HEK293 (cell line): ENCODE results near the gene DRICH1.

Experiments used
- CTCF ChIA-PET: fragments of 350-600 bp; formaldehyde crosslinking; extraction: SDS; loops from one replicate; lab custom pipeline; 2021; ENCODE audit warnings: antibody characterized with exemption; lab: Yijun Ruan, JAX
- POLR2A ChIA-PET: fragments of 300-600 bp; formaldehyde crosslinking; extraction: SDS; loops from one replicate; lab custom pipeline; 2020; ENCODE audit warnings: antibody characterized with exemption, inconsistent platforms; lab: Yijun Ruan, JAX
- H3K27ac ChIP-seq: fragments of 200-500 bp; sonication (Bioruptor generic); 2 replicates; pipeline ENCODE4 v1.5.1; 2014; ENCODE audit warnings: low read depth, low read length, control low read depth, inconsistent platforms; ENCODE audit errors: extremely low read depth
- H3K36me3 ChIP-seq, 2 experiments: fragments of 200-500 bp in 1 of 2; sonication (Bioruptor generic) in 1 of 2; 1 replicate in 1 of 2; 2 replicates in 1 of 2; pipeline ENCODE4 v1.5.1; 2014 to 2017; ENCODE audit warnings: inconsistent platforms in 2 of 2, low read length in 2 of 2; ENCODE audit not compliant: control insufficient read depth in 2 of 2, insufficient read depth in 1 of 2
- H3K4me1 ChIP-seq: fragments of 200-500 bp; sonication (Bioruptor generic); 2 replicates; pipeline ENCODE4 v1.5.1; 2014; ENCODE audit warnings: mild to moderate bottlenecking, low read length, inconsistent platforms; ENCODE audit not compliant: control insufficient read depth, insufficient read depth
- H3K4me3 ChIP-seq: 2 replicates; pipeline ENCODE4 v1.5.1; 2011; ENCODE audit warnings: low read depth, mild to moderate bottlenecking, control low read depth, low read length, moderate library complexity
- H3K9me3 ChIP-seq: fragments of 200-500 bp; sonication (Bioruptor generic); 2 replicates; pipeline ENCODE4 v1.5.1; 2014; ENCODE audit warnings: low read depth, low read length, inconsistent platforms; ENCODE audit not compliant: control insufficient read depth, insufficient read depth
- GFI1B ChIP-seq: fragments of 450-650 bp; formaldehyde crosslinking; IDR thresholded peaks from 2 replicates; pipeline ENCODE4 v1.5.1; 2016; ENCODE audit warnings: missing biosample characterization, missing genetic modification characterization
- GLI4 ChIP-seq: fragments of 450-650 bp; formaldehyde crosslinking; IDR thresholded peaks from 2 replicates; pipeline ENCODE4 v1.5.1; 2016; ENCODE audit warnings: missing biosample characterization, missing genetic modification characterization
- IKZF3 ChIP-seq: fragments of 450-650 bp; IDR thresholded peaks from 2 replicates; pipeline ENCODE4 v1.5.0; 2018; ENCODE audit warnings: missing biosample characterization, mild to moderate bottlenecking, missing genetic modification characterization, moderate library complexity
- KLF7 ChIP-seq: fragments of 450-650 bp; formaldehyde crosslinking; IDR thresholded peaks from 2 replicates; pipeline ENCODE4 v1.5.1; 2016; ENCODE audit warnings: missing biosample characterization, missing genetic modification characterization, borderline replicate concordance
- MZF1 ChIP-seq: fragments of 450-650 bp; formaldehyde crosslinking; IDR thresholded peaks from 2 replicates; pipeline ENCODE4 v1.5.1; 2017; ENCODE audit warnings: missing biosample characterization, missing genetic modification characterization, borderline replicate concordance
- OSR2 ChIP-seq: fragments of 450-650 bp; formaldehyde crosslinking; IDR thresholded peaks from 2 replicates; pipeline ENCODE4 v1.5.1; 2016; ENCODE audit warnings: missing biosample characterization, missing genetic modification characterization
- TRIM28 ChIP-seq: IDR thresholded peaks from 2 replicates; pipeline ENCODE4 v1.6.1; 2011; ENCODE audit warnings: low read length, control low read depth, borderline replicate concordance
- YY1 ChIP-seq: fragments of 450-650 bp; formaldehyde crosslinking; IDR thresholded peaks from 2 replicates; pipeline ENCODE4 v1.5.1; 2018; ENCODE audit warnings: missing biosample characterization, missing genetic modification characterization
- ZBTB20 ChIP-seq: fragments of 450-650 bp; formaldehyde crosslinking; IDR thresholded peaks from 2 replicates; pipeline ENCODE4 v1.5.1; 2016; ENCODE audit warnings: missing biosample characterization, missing genetic modification characterization
- ZBTB21 ChIP-seq: fragments of 450-650 bp; formaldehyde crosslinking; IDR thresholded peaks from 2 replicates; pipeline ENCODE4 v1.5.1; 2017; ENCODE audit warnings: missing biosample characterization, missing genetic modification characterization
- ZFP41 ChIP-seq: fragments of 450-650 bp; formaldehyde crosslinking; IDR thresholded peaks from 2 replicates; pipeline ENCODE4 v1.5.1; 2016; ENCODE audit warnings: missing biosample characterization, missing genetic modification characterization, borderline replicate concordance
- ZNF10 ChIP-seq: fragments of 450-650 bp; formaldehyde crosslinking; IDR thresholded peaks from 2 replicates; pipeline ENCODE4 v1.5.1; 2017; ENCODE audit warnings: missing biosample characterization, missing genetic modification characterization
- ZNF133 ChIP-seq: fragments of 450-650 bp; formaldehyde crosslinking; IDR thresholded peaks from 2 replicates; pipeline ENCODE4 v1.5.1; 2016; ENCODE audit warnings: missing biosample characterization, missing genetic modification characterization
- ZNF140 ChIP-seq: fragments of 450-650 bp; formaldehyde crosslinking; IDR thresholded peaks from 2 replicates; pipeline ENCODE4 v1.5.1; 2016; ENCODE audit warnings: missing biosample characterization, missing genetic modification characterization
- ZNF175 ChIP-seq: fragments of 450-650 bp; formaldehyde crosslinking; IDR thresholded peaks from 2 replicates; pipeline ENCODE4 v1.5.1; 2016; ENCODE audit warnings: missing biosample characterization, missing genetic modification characterization
- ZNF23 ChIP-seq: fragments of 450-650 bp; formaldehyde crosslinking; IDR thresholded peaks from 2 replicates; pipeline ENCODE4 v1.5.1; 2016; ENCODE audit warnings: missing biosample characterization, missing genetic modification characterization, borderline replicate concordance
- ZNF366 ChIP-seq: fragments of 450-650 bp; formaldehyde crosslinking; conservative IDR thresholded peaks from 2 replicates; pipeline ENCODE4 v1.5.1; 2016; ENCODE audit warnings: missing biosample characterization, missing genetic modification characterization
- ZNF416 ChIP-seq: fragments of 450-650 bp; formaldehyde crosslinking; IDR thresholded peaks from 2 replicates; pipeline ENCODE4 v1.5.1; 2016; ENCODE audit warnings: missing biosample characterization, missing genetic modification characterization
- ZNF521 ChIP-seq: fragments of 450-650 bp; formaldehyde crosslinking; IDR thresholded peaks from 2 replicates; pipeline ENCODE4 v1.5.1; 2017; ENCODE audit warnings: missing biosample characterization, mild to moderate bottlenecking, missing genetic modification characterization
- ZNF623 ChIP-seq: fragments of 450-650 bp; formaldehyde crosslinking; IDR thresholded peaks from 2 replicates; pipeline ENCODE4 v1.5.1; 2016; ENCODE audit warnings: missing biosample characterization, missing genetic modification characterization
- ZNF624 ChIP-seq: fragments of 450-650 bp; formaldehyde crosslinking; IDR thresholded peaks from 2 replicates; pipeline ENCODE4 v1.5.1; 2017; ENCODE audit warnings: missing biosample characterization, missing genetic modification characterization
- ZNF629 ChIP-seq: fragments of 450-650 bp; formaldehyde crosslinking; IDR thresholded peaks from 2 replicates; pipeline ENCODE4 v1.5.1; 2017; ENCODE audit warnings: missing biosample characterization, missing genetic modification characterization
- ZNF660 ChIP-seq: fragments of 450-650 bp; IDR thresholded peaks from 2 replicates; pipeline ENCODE4 v1.5.1; 2018; ENCODE audit warnings: missing biosample characterization, mild to moderate bottlenecking, missing genetic modification characterization
- ZNF707 ChIP-seq: fragments of 450-650 bp; formaldehyde crosslinking; IDR thresholded peaks from 2 replicates; pipeline ENCODE4 v1.5.1; 2016; ENCODE audit warnings: missing biosample characterization, missing genetic modification characterization
- ZNF747 ChIP-seq: fragments of 450-650 bp; formaldehyde crosslinking; IDR thresholded peaks from 2 replicates; pipeline ENCODE4 v1.5.1; 2016; ENCODE audit warnings: missing biosample characterization, missing genetic modification characterization
- ZNF776 ChIP-seq: fragments of 450-650 bp; formaldehyde crosslinking; IDR thresholded peaks from 2 replicates; pipeline ENCODE4 v1.5.0; 2017; ENCODE audit warnings: missing biosample characterization, missing genetic modification characterization, borderline replicate concordance
- ZNF791 ChIP-seq: fragments of 450-650 bp; formaldehyde crosslinking; IDR thresholded peaks from 2 replicates; pipeline ENCODE4 v1.5.1; 2016; ENCODE audit warnings: missing biosample characterization, missing genetic modification characterization
- ZNF837 ChIP-seq: fragments of 450-650 bp; formaldehyde crosslinking; IDR thresholded peaks from 2 replicates; pipeline ENCODE4 v1.5.1; 2016; ENCODE audit warnings: missing biosample characterization, missing genetic modification characterization
- TF ChIP-seq, protein P1 (sequence below): fragments of 450-650 bp; formaldehyde crosslinking; IDR thresholded peaks from 2 replicates; pipeline ENCODE4 v1.5.1; 2016; ENCODE audit warnings: missing biosample characterization, missing genetic modification characterization
- TF ChIP-seq, protein P2 (sequence below): fragments of 450-650 bp; formaldehyde crosslinking; IDR thresholded peaks from 2 replicates; pipeline ENCODE4 v1.5.1; 2016; ENCODE audit warnings: missing biosample characterization, missing genetic modification characterization
- TF ChIP-seq, protein P3 (sequence below): fragments of 450-650 bp; formaldehyde crosslinking; IDR thresholded peaks from 2 replicates; pipeline ENCODE4 v1.5.1; 2016; ENCODE audit warnings: missing biosample characterization, missing genetic modification characterization
- TF ChIP-seq, protein P4 (sequence below): fragments of 450-650 bp; formaldehyde crosslinking; IDR thresholded peaks from 2 replicates; pipeline ENCODE4 v1.5.1; 2016; ENCODE audit warnings: missing biosample characterization, missing genetic modification characterization, low read depth
- TF ChIP-seq, protein P5 (sequence below): fragments of 450-650 bp; formaldehyde crosslinking; IDR thresholded peaks from 2 replicates; pipeline ENCODE4 v1.5.1; 2016; ENCODE audit warnings: missing biosample characterization, missing genetic modification characterization
- TF ChIP-seq, protein P6 (sequence below): fragments of 450-650 bp; formaldehyde crosslinking; optimal IDR thresholded peaks from 2 replicates; pipeline ENCODE3; 2016; ENCODE audit warnings: missing biosample characterization, mild to moderate bottlenecking, missing genetic modification characterization

DRICH1 gene

DNA sequence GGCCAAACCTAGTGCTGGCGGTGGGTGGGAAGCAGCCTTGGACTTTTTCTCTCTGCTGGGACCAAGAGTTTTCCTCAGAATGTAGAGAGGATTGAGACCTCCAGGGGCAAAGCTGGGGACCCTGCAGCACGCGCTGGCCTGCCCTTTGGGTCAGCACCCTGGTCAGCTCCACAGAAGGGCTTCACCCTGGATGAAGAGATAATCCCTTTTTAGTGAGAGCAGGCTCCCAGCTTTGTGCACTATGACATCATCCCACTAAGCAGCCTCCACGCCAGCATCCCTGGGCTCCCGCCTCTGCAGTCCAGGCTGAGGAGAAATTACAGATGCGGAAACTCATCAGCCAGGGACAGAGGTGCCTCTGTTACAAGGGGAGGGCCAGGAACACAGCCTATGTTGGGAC lies 23.5 kb downstream of the DRICH1 start:
- CTCF ChIA-PET = interaction anchor here (2.3 kb wide), 1 partner anchor 18 kb away, joined by 7 read pairs; no protein-coding TSS in a partner anchor
- POLR2A ChIA-PET = interaction anchor here (0.6 to 1.0 kb wide), 2 partner anchors 249 to 285 kb away, joined by 3 read pairs; partner anchors contain the start of genes MIF and SLC2A11
- no peak for TF ChIP-seq ZNF837
- no peak for TF ChIP-seq ZBTB20
- peak; percentile 43; the same call in 1 of the 2 replicates for TF ChIP-seq ZNF660 (tag by site-specific recombination)
- no peak for TF ChIP-seq ZNF623 (tag by site-specific recombination)
- no peak for TF ChIP-seq IKZF3 (tag by site-specific recombination)
- TF ChIP-seq ZNF629 = peak; percentile 83
- TF ChIP-seq, protein P1, sequence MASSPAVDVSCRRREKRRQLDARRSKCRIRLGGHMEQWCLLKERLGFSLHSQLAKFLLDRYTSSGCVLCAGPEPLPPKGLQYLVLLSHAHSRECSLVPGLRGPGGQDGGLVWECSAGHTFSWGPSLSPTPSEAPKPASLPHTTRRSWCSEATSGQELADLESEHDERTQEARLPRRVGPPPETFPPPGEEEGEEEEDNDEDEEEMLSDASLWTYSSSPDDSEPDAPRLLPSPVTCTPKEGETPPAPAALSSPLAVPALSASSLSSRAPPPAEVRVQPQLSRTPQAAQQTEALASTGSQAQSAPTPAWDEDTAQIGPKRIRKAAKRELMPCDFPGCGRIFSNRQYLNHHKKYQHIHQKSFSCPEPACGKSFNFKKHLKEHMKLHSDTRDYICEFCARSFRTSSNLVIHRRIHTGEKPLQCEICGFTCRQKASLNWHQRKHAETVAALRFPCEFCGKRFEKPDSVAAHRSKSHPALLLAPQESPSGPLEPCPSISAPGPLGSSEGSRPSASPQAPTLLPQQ (tag by site-specific recombination) = no peak
- no peak for TF ChIP-seq ZNF747 (tag by site-specific recombination)
- TF ChIP-seq ZNF175 (tag by site-specific recombination) = no peak
- peak; percentile 59 for TF ChIP-seq ZNF366
- TF ChIP-seq ZNF416 (tag by site-specific recombination) = no peak
- TF ChIP-seq, protein P2, sequence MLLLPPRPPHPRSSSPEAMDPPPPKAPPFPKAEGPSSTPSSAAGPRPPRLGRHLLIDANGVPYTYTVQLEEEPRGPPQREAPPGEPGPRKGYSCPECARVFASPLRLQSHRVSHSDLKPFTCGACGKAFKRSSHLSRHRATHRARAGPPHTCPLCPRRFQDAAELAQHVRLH (tag by site-specific recombination) = no peak
- no peak for TF ChIP-seq ZNF133 (tag by site-specific recombination)
- TF ChIP-seq ZNF10 = no peak
- no peak for TF ChIP-seq ZFP41 (tag by site-specific recombination)
- TF ChIP-seq KLF7 = no peak
- TF ChIP-seq, protein P3, sequence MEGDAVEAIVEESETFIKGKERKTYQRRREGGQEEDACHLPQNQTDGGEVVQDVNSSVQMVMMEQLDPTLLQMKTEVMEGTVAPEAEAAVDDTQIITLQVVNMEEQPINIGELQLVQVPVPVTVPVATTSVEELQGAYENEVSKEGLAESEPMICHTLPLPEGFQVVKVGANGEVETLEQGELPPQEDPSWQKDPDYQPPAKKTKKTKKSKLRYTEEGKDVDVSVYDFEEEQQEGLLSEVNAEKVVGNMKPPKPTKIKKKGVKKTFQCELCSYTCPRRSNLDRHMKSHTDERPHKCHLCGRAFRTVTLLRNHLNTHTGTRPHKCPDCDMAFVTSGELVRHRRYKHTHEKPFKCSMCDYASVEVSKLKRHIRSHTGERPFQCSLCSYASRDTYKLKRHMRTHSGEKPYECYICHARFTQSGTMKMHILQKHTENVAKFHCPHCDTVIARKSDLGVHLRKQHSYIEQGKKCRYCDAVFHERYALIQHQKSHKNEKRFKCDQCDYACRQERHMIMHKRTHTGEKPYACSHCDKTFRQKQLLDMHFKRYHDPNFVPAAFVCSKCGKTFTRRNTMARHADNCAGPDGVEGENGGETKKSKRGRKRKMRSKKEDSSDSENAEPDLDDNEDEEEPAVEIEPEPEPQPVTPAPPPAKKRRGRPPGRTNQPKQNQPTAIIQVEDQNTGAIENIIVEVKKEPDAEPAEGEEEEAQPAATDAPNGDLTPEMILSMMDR = no peak
- TF ChIP-seq ZNF140 (tag by site-specific recombination) = no peak
- TF ChIP-seq ZNF624 (tag by site-specific recombination) = no peak
- TF ChIP-seq ZNF791 (tag by site-specific recombination) = no peak
- no peak for TF ChIP-seq YY1 (tag by site-specific recombination)
- TF ChIP-seq GFI1B (tag by site-specific recombination) = no peak
- TF ChIP-seq OSR2 (tag by site-specific recombination) = 0 out of 2 replicates have a peak, but pooled peaks have one; percentile 10
- TF ChIP-seq ZNF23 (tag by site-specific recombination) = no peak
- TF ChIP-seq, protein P4, sequence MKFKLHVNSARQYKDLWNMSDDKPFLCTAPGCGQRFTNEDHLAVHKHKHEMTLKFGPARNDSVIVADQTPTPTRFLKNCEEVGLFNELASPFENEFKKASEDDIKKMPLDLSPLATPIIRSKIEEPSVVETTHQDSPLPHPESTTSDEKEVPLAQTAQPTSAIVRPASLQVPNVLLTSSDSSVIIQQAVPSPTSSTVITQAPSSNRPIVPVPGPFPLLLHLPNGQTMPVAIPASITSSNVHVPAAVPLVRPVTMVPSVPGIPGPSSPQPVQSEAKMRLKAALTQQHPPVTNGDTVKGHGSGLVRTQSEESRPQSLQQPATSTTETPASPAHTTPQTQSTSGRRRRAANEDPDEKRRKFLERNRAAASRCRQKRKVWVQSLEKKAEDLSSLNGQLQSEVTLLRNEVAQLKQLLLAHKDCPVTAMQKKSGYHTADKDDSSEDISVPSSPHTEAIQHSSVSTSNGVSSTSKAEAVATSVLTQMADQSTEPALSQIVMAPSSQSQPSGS (tag by site-specific recombination) = peak; percentile 89
- no peak for TF ChIP-seq ZNF707 (tag by site-specific recombination)
- no peak for TF ChIP-seq TRIM28
- TF ChIP-seq MZF1 (tag by site-specific recombination) = no peak
- TF ChIP-seq ZNF521 (tag by site-specific recombination) = no peak
- TF ChIP-seq, protein P5, sequence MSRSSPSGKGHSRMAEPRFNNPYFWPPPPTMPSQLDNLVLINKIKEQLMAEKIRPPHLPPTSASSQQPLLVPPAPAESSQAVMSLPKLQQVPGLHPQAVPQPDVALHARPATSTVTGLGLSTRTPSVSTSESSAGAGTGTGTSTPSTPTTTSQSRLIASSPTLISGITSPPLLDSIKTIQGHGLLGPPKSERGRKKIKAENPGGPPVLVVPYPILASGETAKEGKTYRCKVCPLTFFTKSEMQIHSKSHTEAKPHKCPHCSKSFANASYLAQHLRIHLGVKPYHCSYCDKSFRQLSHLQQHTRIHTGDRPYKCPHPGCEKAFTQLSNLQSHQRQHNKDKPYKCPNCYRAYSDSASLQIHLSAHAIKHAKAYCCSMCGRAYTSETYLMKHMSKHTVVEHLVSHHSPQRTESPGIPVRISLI (tag by site-specific recombination) = no peak
- TF ChIP-seq, protein P6, sequence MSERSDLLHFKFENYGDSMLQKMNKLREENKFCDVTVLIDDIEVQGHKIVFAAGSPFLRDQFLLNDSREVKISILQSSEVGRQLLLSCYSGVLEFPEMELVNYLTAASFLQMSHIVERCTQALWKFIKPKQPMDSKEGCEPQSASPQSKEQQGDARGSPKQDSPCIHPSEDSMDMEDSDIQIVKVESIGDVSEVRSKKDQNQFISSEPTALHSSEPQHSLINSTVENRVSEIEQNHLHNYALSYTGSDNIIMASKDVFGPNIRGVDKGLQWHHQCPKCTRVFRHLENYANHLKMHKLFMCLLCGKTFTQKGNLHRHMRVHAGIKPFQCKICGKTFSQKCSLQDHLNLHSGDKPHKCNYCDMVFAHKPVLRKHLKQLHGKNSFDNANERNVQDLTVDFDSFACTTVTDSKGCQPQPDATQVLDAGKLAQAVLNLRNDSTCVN = no peak
- TF ChIP-seq ZNF776 (tag by site-specific recombination) = no peak
- TF ChIP-seq GLI4 = no peak
- TF ChIP-seq ZBTB21 = peak; percentile 86

More for the DNA sequence above, 23.5 kb downstream of the DRICH1 start:
- Histone ChIP-seq H3K4me3 (no peak overlapping the region), H3K27ac (no peak overlapping the region), H3K9me3 (no peaks in the 10 kb centered on the region), H3K36me3 (no peaks in the 10 kb centered on the region), H3K4me1 (no peaks in the 10 kb centered on the region; the same call in 1 of the 2 replicates)
